Hepatocyte (in vitro differentiated cells): ENCODE data around the gene PKIB. TPM values are rescaled to one million over a fixed set of nuclear protein-coding genes. Genes with fewer than 3 reads are reported as not detected.

Source experiments
- DNase-seq: peaks from one replicate; pipeline ENCODE4 v3.0.0-alpha.2; 2016; ENCODE audit warnings: low spot score
- H2AFZ ChIP-seq: fragments of 200-600 bp; sonication (generic); 2 replicates; pipeline ENCODE4 v1.6.0; 2016; ENCODE audit warnings: antibody characterized with exemption, mild to moderate bottlenecking
- H3K27ac ChIP-seq: fragments of 200-600 bp; sonication (generic); 2 replicates; pipeline ENCODE4 v1.5.1; 2016; ENCODE audit warnings: mild to moderate bottlenecking
- H3K27me3 ChIP-seq: fragments of 200-600 bp; sonication (generic); 2 replicates; pipeline ENCODE4 v1.6.1; 2016
- H3K36me3 ChIP-seq: fragments of 200-600 bp; sonication (generic); replicated peaks from 2 replicates; pipeline ENCODE4 v1.5.1; 2016; ENCODE audit warnings: low read depth; ENCODE audit not compliant: insufficient read depth
- H3K4me1 ChIP-seq: fragments of 200-600 bp; sonication (generic); 2 replicates; pipeline ENCODE4 v1.5.1; 2016; ENCODE audit warnings: mild to moderate bottlenecking, moderate library complexity; ENCODE audit not compliant: insufficient read depth
- H3K4me2 ChIP-seq: fragments of 200-600 bp; sonication (generic); 2 replicates; pipeline ENCODE4 v1.6.0; 2016
- H3K4me3 ChIP-seq: fragments of 200-600 bp; sonication (generic); 2 replicates; pipeline ENCODE4 v1.5.1; 2016; ENCODE audit warnings: mild to moderate bottlenecking
- H3K79me2 ChIP-seq: fragments of 200-600 bp; sonication (generic); 2 replicates; pipeline ENCODE4 v1.6.0; 2017; ENCODE audit warnings: mild to moderate bottlenecking
- H3K9me2 ChIP-seq: fragments of 200-600 bp; sonication (generic); replicated peaks from 2 replicates; pipeline ENCODE4 v1.6.0; 2017; ENCODE audit warnings: mild to moderate bottlenecking; ENCODE audit not compliant: insufficient read depth
- H3K9me3 ChIP-seq: fragments of 200-600 bp; sonication (generic); 2 replicates; pipeline ENCODE4 v1.5.1; 2016; ENCODE audit warnings: low read depth, mild to moderate bottlenecking
- H4K20me1 ChIP-seq: fragments of 200-600 bp; sonication (generic); 2 replicates; pipeline ENCODE4 v1.6.0; 2016; ENCODE audit warnings: mild to moderate bottlenecking; ENCODE audit not compliant: insufficient read depth, poor library complexity, severe bottlenecking
- EZH2 ChIP-seq: fragments of 200-600 bp; sonication (generic); IDR thresholded peaks from 2 replicates; pipeline ENCODE4 v1.6.1; 2016; ENCODE audit warnings: antibody characterized with exemption, mild to moderate bottlenecking, borderline replicate concordance
- EZH2phosphoT487 ChIP-seq: fragments of 200-600 bp; sonication (generic); IDR thresholded peaks from one replicate; pipeline ENCODE4 v1.6.1; 2018; ENCODE audit warnings: antibody characterized with exemption, mild to moderate bottlenecking, low read depth, moderate library complexity; ENCODE audit not compliant: unreplicated experiment, severe bottlenecking
- WGBS: methylation state at CpG from one replicate; pipeline ENCODE4 v1.1.6; 2016; ENCODE audit warnings: low lambda C conversion rate; ENCODE audit errors: missing lambda C conversion rate; 5-methylcytosine and 5-hydroxymethylcytosine counted together
- polyA plus RNA-seq: library from polyadenylated mRNA; unstranded; fragments of >200 nt; fragmentation: Nextera tagmentation; extraction: Ambion mirVana; gene quantifications from 2 replicates; pipeline ENCODE4 v1.2.1, GENCODE V29; 2016
- total RNA-seq: library from RNA; depleted of rRNA; stranded (reverse); fragments of >200 nt; gene quantifications from 2 replicates; pipeline ENCODE4 v1.2.3, GENCODE V29; 2014
- TF ChIP-seq, protein P1 (sequence below): fragments of 200-600 bp; sonication (generic); IDR thresholded peaks from 2 replicates; pipeline ENCODE4 v1.5.1; 2016; ENCODE audit warnings: antibody characterized with exemption, mild to moderate bottlenecking; ENCODE audit not compliant: poor library complexity

PKIB gene
- total and polyA plus RNA-seq, 2 experiments from 2014 or later: 73.8 to 144 TPM

- no peaks in the 10 kb centered on the region for H3K27me3 ChIP-seq
- 90% methylated on average over 2 of the region's 2 CpGs for WGBS
- H3K79me2 ChIP-seq: peaks cover 14% of the 10 kb centered on the region
- DNase-seq: no peak
- H4K20me1 ChIP-seq: no peaks in the 10 kb centered on the region
- no peak overlapping the region for H3K4me2 ChIP-seq
- no peaks in the 10 kb centered on the region for H3K9me3 ChIP-seq
- H3K4me1 ChIP-seq: no peaks in the 10 kb centered on the region
- no peak overlapping the region for H3K27ac ChIP-seq
- no peak overlapping the region for H2AFZ ChIP-seq
- no peak for TF ChIP-seq EZH2
- no peak for TF ChIP-seq EZH2phosphoT487
- TF ChIP-seq, protein P1, sequence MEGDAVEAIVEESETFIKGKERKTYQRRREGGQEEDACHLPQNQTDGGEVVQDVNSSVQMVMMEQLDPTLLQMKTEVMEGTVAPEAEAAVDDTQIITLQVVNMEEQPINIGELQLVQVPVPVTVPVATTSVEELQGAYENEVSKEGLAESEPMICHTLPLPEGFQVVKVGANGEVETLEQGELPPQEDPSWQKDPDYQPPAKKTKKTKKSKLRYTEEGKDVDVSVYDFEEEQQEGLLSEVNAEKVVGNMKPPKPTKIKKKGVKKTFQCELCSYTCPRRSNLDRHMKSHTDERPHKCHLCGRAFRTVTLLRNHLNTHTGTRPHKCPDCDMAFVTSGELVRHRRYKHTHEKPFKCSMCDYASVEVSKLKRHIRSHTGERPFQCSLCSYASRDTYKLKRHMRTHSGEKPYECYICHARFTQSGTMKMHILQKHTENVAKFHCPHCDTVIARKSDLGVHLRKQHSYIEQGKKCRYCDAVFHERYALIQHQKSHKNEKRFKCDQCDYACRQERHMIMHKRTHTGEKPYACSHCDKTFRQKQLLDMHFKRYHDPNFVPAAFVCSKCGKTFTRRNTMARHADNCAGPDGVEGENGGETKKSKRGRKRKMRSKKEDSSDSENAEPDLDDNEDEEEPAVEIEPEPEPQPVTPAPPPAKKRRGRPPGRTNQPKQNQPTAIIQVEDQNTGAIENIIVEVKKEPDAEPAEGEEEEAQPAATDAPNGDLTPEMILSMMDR: no peak
- no peaks in the 10 kb centered on the region for H3K9me2 ChIP-seq
- H3K36me3 ChIP-seq: no peaks in the 10 kb centered on the region
- no peak overlapping the region for H3K4me3 ChIP-seq
These were observed 5.2 kb downstream of the PKIB start for GRCh38 chr6:122615409-122615808.

DNA sequence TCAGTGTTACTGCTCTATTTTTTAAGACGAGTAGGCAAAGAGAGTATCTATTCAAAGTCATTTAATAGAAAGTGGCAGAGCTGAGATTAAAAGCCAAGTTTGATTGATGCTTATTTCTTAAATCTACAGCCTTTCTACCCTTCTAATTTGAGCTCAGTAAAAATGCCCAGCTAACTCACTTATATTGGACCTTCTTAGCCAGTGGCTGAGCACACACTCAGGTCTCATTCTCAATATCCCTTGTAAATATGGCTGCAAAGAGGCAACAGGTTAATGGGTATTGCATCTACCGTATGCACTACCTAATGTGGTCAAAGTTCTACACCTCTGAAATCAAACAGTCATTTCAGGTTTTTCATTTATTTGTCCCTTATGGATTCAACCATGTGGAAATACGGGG lies 6.7 kb downstream of the PKIB start:
- Histone ChIP-seq H3K36me3 (no peaks in the 10 kb centered on the region), H3K27me3 (no peaks in the 10 kb centered on the region), H3K27ac (no peak overlapping the region), H3K4me3 (no peak overlapping the region), H3K4me2 (no peak overlapping the region), H3K9me3 (no peaks in the 10 kb centered on the region), H3K79me2 (peaks cover 14% of the 10 kb centered on the region), H2AFZ (no peak overlapping the region), H3K9me2 (no peaks in the 10 kb centered on the region), H3K4me1 (no peaks in the 10 kb centered on the region), H4K20me1 (no peaks in the 10 kb centered on the region)
- WGBS: 94% methylated on average over 3 of the region's 3 CpGs
- no peak for DNase-seq
- TF ChIP-seq EZH2phosphoT487 (no peak), EZH2 (no peak)
- TF ChIP-seq, protein P1: no peak

GRCh38 chr6:122619309-122619708 lies 9.1 kb downstream of the PKIB start:
- peaks cover 3% of the 10 kb centered on the region for H3K79me2 ChIP-seq
- no peak for DNase-seq
- H3K4me1 ChIP-seq: peaks cover 5% of the 10 kb centered on the region
- H3K4me2 ChIP-seq: no peak overlapping the region
- no peak for TF ChIP-seq EZH2
- TF ChIP-seq EZH2phosphoT487: no peak
- TF ChIP-seq, protein P1: no peak
- no peaks in the 10 kb centered on the region for H3K9me2 ChIP-seq
- no peaks in the 10 kb centered on the region for H3K36me3 ChIP-seq
- no peaks in the 10 kb centered on the region for H4K20me1 ChIP-seq
- H3K9me3 ChIP-seq: no peaks in the 10 kb centered on the region
- H2AFZ ChIP-seq: no peak overlapping the region
- no peaks in the 10 kb centered on the region for H3K27me3 ChIP-seq
- no peak overlapping the region for H3K27ac ChIP-seq
- H3K4me3 ChIP-seq: no peak overlapping the region
- 98% methylated on average over 2 of the region's 2 CpGs for WGBS

GRCh38 chr6:122620428-122620827 lies 10.2 kb downstream of the PKIB start:
- peaks cover 2% of the 10 kb centered on the region for H3K79me2 ChIP-seq
- H2AFZ ChIP-seq: no peak overlapping the region
- DNase-seq: no peak

More at GRCh38 chr6:122620428-122620827, 10.2 kb downstream of the PKIB start:
- no peaks in the 10 kb centered on the region for H3K27me3 ChIP-seq
- TF ChIP-seq, protein P1: no peak
- no peak for TF ChIP-seq EZH2
- no peak for TF ChIP-seq EZH2phosphoT487
- H3K9me3 ChIP-seq: no peaks in the 10 kb centered on the region
- H3K27ac ChIP-seq: no peak overlapping the region
- H3K36me3 ChIP-seq: no peaks in the 10 kb centered on the region
- H3K4me3 ChIP-seq: no peak overlapping the region
- H3K9me2 ChIP-seq: no peaks in the 10 kb centered on the region
- H4K20me1 ChIP-seq: no peaks in the 10 kb centered on the region
- H3K4me1 ChIP-seq: peaks cover 5% of the 10 kb centered on the region
- WGBS: 93% methylated on average over 3 of the region's 3 CpGs
- H3K4me2 ChIP-seq: no peak overlapping the region
